ENCODE measurements around the gene CORO1C. TPM values are rescaled to one million over a fixed set of nuclear protein-coding genes. Genes with fewer than 3 reads are reported as not detected.

The CORO1C gene
- polyA plus RNA-seq, 1 donor: 72.3 TPM

GRCh38 chr12:108649126-108649525 is 82.2 kb downstream of the CORO1C start:
- no peak for DNase-seq

GRCh38 chr12:108648371-108648770 is 82.9 kb downstream of the CORO1C start:
- no peak for DNase-seq

- DNase-seq: no peak
Measured at GRCh38 chr12:108647585-108648287, 83.6 kb downstream of the CORO1C start.

- DNase-seq: no peak
Measured at GRCh38 chr12:108646600-108647579, 84.4 kb downstream of the CORO1C start.

- no peak for DNase-seq
Measured at GRCh38 chr12:108645686-108646599, 85.4 kb downstream of the CORO1C start.

- no peak for DNase-seq
Measured at GRCh38 chr12:108644811-108645120, 86.6 kb downstream of the CORO1C start.

GRCh38 chr12:108643941-108644810 is 87.1 kb downstream of the CORO1C start:
- DNase-seq: no peak

GRCh38 chr12:108642899-108643654 is 88.2 kb downstream of the CORO1C start:
- no peak for DNase-seq

- no peak for DNase-seq
Measured at GRCh38 chr12:108642269-108642870, 88.9 kb downstream of the CORO1C start.

- no peak for DNase-seq
Measured at GRCh38 chr12:108641446-108642268, 89.7 kb downstream of the CORO1C start.

GRCh38 chr12:108640802-108641445 is 90.4 kb downstream of the CORO1C start:
- DNase-seq: no peak

- no peak for DNase-seq
Measured at GRCh38 chr12:108638997-108639822, 92.1 kb downstream of the CORO1C start.

- DNase-seq: peak; percentile 53
Measured at GRCh38 chr12:108638141-108638827, 93.0 kb downstream of the CORO1C start.

GRCh38 chr12:108637222-108637971 is 93.9 kb downstream of the CORO1C start:
- DNase-seq: no peak

- DNase-seq: no peak
Measured at GRCh38 chr12:108635997-108636808, 95.1 kb downstream of the CORO1C start.

All from left kidney (tissue), 2 donors.